ENCODE data around the gene SLC41A1. TPM values are rescaled to one million over a fixed set of nuclear protein-coding genes. Genes with fewer than 3 reads are reported as not detected.

SLC41A1 gene
- total RNA-seq, 2 experiments from 2014 or later = 23.8 to 26.4 TPM

DNA sequence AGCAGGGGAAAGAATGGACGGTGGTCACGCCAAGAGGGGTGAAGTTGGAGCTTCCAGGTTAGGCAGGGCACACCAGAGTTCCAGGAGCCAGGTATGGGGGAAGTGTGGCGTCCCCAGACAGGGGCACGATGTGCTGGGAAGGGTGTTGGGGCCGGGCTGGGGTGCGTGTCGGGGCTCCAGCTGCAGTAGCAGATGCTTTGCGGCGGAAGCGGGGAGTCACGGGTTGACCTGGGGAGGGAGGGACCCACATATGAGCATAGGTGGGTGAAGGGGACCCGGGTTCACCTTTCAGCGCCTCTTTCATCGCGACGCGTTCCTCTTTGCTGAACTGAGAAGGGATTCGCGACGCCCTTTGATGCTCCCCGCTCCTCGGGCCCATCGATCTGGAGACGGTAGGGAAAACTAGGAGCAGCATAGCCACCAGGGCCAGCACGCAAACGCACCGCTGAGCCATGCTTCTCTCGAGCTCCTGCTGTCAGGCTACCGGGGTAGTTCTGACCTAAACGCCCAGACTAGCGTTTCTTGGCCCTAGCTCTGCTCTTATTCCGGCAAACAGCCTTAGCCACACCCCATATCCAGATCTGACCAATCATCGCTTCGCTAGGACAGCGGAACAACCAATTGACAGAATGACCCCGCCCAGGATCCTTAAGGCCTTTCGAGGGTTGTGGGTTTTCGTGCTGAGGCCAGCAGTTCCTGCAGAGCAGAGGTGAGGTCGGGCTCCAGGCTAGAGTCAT is 36.8 kb upstream of the SLC41A1 start, which contains the start of gene PM20D1:
TSS of gene PM20D1 (minus strand) at position 514 of the 737 bp plus-strand sequence. CDS start at position 454, 60 bp downstream.
- ChIA-PET POLR2A (interaction anchor here (0.5 to 2.4 kb wide), 13 partner anchors 9 to 719 kb away, joined by 3 to 17 read pairs (median 5); partner anchors contain the start of genes NUCKS1, RAB29 and SLC41A1), CTCF (interaction anchor here (0.7 to 2.0 kb wide), 3 partner anchors 14 to 1947 kb away, joined by 3 to 6 read pairs (median 3); no protein-coding TSS in a partner anchor)
- no peaks in the 10 kb centered on the region for H3K9me3 Mint-ChIP-seq
- no peaks in the 10 kb centered on the region for H3K27me3 ChIP-seq (ENCODE audit: control insufficient read depth in 1 of 2, insufficient read depth in 2 of 2, low read length in 2 of 2)
- peak within 1 kb of the TSS; percentile 96 for H3K4me3 Mint-ChIP-seq
- DNase-seq = peak; percentile 52 to 96 (median 77)
- peaks cover 17% of the 10 kb centered on the region for H3K4me1 Mint-ChIP-seq (ENCODE audit: low read depth)
- TF ChIP-seq, protein P1, sequence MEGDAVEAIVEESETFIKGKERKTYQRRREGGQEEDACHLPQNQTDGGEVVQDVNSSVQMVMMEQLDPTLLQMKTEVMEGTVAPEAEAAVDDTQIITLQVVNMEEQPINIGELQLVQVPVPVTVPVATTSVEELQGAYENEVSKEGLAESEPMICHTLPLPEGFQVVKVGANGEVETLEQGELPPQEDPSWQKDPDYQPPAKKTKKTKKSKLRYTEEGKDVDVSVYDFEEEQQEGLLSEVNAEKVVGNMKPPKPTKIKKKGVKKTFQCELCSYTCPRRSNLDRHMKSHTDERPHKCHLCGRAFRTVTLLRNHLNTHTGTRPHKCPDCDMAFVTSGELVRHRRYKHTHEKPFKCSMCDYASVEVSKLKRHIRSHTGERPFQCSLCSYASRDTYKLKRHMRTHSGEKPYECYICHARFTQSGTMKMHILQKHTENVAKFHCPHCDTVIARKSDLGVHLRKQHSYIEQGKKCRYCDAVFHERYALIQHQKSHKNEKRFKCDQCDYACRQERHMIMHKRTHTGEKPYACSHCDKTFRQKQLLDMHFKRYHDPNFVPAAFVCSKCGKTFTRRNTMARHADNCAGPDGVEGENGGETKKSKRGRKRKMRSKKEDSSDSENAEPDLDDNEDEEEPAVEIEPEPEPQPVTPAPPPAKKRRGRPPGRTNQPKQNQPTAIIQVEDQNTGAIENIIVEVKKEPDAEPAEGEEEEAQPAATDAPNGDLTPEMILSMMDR (IDR thresholded peaks at IDR 0.05) = no peak
- peak; percentile 97 for ATAC-seq (ENCODE audit: poor library complexity)
- peak within 1 kb of the TSS; percentile 64 for H3K4me3 ChIP-seq (ENCODE audit: low read length)
- peak within 1 kb of the TSS; percentile 44 to 67 for H3K27ac ChIP-seq (ENCODE audit: low read depth in 1 of 2, low read length in 2 of 2)
- no peaks in the 10 kb centered on the region for H3K36me3 ChIP-seq (ENCODE audit: insufficient read depth, low read length)
- H3K9me3 ChIP-seq (ENCODE audit: control insufficient read depth in 1 of 2, insufficient read depth in 1 of 2, low read length in 2 of 2) = no peaks in the 10 kb centered on the region
- peaks cover 3% of the 10 kb centered on the region for H3K36me3 Mint-ChIP-seq (ENCODE audit: low read depth)
- peak within 1 kb of the TSS; percentile 85 for H3K27ac Mint-ChIP-seq
- intact Hi-C loops (cut with DNase I, micrococcal nuclease) = loop anchor here in 1 of 2 experiments (2.0 to 5.0 kb wide), 2 partner anchors 35 to 97 kb away; partner anchors contain the start of gene NUCKS1
- peaks cover 16% of the 10 kb centered on the region for H3K4me1 ChIP-seq (ENCODE audit: insufficient read depth, low read length)
- H3K27me3 Mint-ChIP-seq = no peaks in the 10 kb centered on the region

DNA sequence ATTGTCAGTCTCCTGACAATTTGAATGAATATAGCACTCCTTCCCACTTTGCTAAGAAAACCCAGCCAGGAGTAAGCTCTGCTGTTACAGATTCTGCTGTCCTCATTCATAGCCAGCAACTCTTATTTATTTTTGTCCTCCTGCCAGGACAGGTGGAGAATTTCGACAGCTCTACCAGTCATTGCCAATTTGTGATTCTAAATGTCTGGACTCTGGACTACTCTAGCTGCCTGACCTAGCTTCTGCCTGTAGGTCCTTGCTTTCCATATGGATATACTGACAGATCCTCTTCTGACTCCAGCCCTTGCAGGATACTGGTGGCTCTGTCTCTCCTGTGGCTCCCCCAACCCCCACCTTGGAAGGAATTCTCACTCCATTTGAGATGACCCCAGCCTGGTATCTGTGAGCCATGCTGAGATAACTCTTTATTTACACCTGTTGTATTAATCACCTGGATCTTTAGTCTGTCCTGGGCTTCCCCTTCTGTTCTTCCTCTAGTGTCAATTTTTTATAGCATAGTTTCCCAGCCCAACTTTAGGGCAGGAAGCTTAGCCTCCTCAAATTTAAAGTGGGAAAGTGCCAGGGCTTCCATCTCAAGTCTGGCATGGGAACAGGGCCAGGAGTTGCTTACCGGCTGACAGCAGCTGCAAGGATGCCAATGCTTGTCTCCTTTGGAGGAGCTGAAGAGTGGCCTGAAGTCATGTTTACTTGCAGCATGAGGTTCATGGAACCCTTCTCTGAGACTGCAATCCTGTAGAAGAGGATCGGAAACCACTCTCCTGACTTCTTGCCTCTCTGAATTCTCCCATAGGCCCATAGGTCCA is 30.2 kb upstream of the SLC41A1 start:
- H3K27ac ChIP-seq (ENCODE audit: low read depth in 1 of 2, low read length in 2 of 2) = no peak overlapping the region
- no peak for ATAC-seq (ENCODE audit: poor library complexity)
- DNase-seq = no peak
- no peak overlapping the region for H3K4me3 ChIP-seq (ENCODE audit: low read length)
- intact Hi-C loops (cut with DNase I, micrococcal nuclease) = no loop called here
- ChIA-PET POLR2A (no interaction called here), CTCF (interaction anchor here (0.9 kb wide), 1 partner anchor 64 kb away, joined by 3 read pairs; no protein-coding TSS in a partner anchor)
- H3K27me3 ChIP-seq (ENCODE audit: control insufficient read depth in 1 of 2, insufficient read depth in 2 of 2, low read length in 2 of 2) = no peaks in the 10 kb centered on the region
- TF ChIP-seq, protein P1 (IDR thresholded peaks at IDR 0.05) = no peak
- Mint-ChIP-seq H3K27me3 (no peaks in the 10 kb centered on the region), H3K4me3 (no peak overlapping the region), H3K4me1 (ENCODE audit: low read depth) (no peaks in the 10 kb centered on the region), H3K36me3 (ENCODE audit: low read depth) (peaks cover 8% of the 10 kb centered on the region), H3K27ac (no peak overlapping the region), H3K9me3 (no peaks in the 10 kb centered on the region)
- peaks cover 5% of the 10 kb centered on the region for H3K36me3 ChIP-seq (ENCODE audit: insufficient read depth, low read length)
- no peaks in the 10 kb centered on the region for H3K4me1 ChIP-seq (ENCODE audit: insufficient read depth, low read length)
- no peaks in the 10 kb centered on the region for H3K9me3 ChIP-seq (ENCODE audit: control insufficient read depth in 1 of 2, insufficient read depth in 1 of 2, low read length in 2 of 2)

DNA sequence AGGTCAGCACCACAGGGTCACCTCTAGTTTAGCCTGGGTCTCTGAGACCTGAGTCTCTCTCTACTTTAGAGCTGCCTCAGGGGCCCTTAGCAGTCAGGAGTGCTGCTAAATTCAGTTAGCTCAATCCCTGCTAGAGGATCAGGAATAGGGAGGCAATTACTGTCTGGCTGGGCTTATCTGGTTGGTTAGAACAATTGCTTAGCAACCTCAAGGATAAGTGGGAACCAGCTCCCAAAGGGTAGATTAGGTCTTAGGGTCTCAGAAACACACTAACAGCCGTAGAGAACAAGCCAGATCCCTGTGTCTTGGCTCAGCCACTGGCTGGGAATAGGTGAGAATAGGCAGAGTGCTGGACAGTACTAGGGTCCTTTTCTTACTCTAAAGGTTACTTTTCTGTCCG is 29.2 kb upstream of the SLC41A1 start:
- intact Hi-C loops (cut with DNase I, micrococcal nuclease) = no loop called here
- POLR2A ChIA-PET = no interaction called here

More for the DNA sequence above, 29.2 kb upstream of the SLC41A1 start:
- Mint-ChIP-seq H3K27me3 (no peaks in the 10 kb centered on the region), H3K4me3 (no peak overlapping the region), H3K36me3 (ENCODE audit: low read depth) (peaks cover 8% of the 10 kb centered on the region), H3K4me1 (ENCODE audit: low read depth) (no peaks in the 10 kb centered on the region), H3K9me3 (no peaks in the 10 kb centered on the region), H3K27ac (no peak overlapping the region)
- Histone ChIP-seq H3K4me3 (ENCODE audit: low read length) (no peak overlapping the region), H3K9me3 (ENCODE audit: control insufficient read depth in 1 of 2, insufficient read depth in 1 of 2, low read length in 2 of 2) (no peaks in the 10 kb centered on the region), H3K36me3 (ENCODE audit: insufficient read depth, low read length) (peaks cover 5% of the 10 kb centered on the region), H3K27me3 (ENCODE audit: control insufficient read depth in 1 of 2, insufficient read depth in 2 of 2, low read length in 2 of 2) (no peaks in the 10 kb centered on the region), H3K4me1 (ENCODE audit: insufficient read depth, low read length) (no peaks in the 10 kb centered on the region), H3K27ac (ENCODE audit: low read depth in 1 of 2, low read length in 2 of 2) (no peak overlapping the region)
- DNase-seq (no peak), ATAC-seq (ENCODE audit: poor library complexity) (no peak)
- CTCF ChIA-PET = interaction anchor here (0.9 kb wide), 1 partner anchor 65 kb away, joined by 3 read pairs; no protein-coding TSS in a partner anchor
- TF ChIP-seq, protein P1 (IDR thresholded peaks at IDR 0.05) = no peak
